NCI-H2196 treated with DMSO at 0.1 percent for 48 hours (cell line): ENCODE results near the gene PSKH1.

ENCODE experiments used
- DNase-seq: peaks from one replicate; lab custom pipeline; 2025; ENCODE audit not compliant: unreplicated experiment; lab: John Stamatoyannopoulos, UW

Gene PSKH1

GRCh38 chr16:67939507-67940445, 46.7 kb downstream of the PSKH1 start:
- no peak for DNase-seq

GRCh38 chr16:67940446-67941089, 47.5 kb downstream of the PSKH1 start:
- no peak for DNase-seq

- DNase-seq, result no peak
Observed at GRCh38 chr16:67941469-67942199, 48.6 kb downstream of the PSKH1 start.

- DNase-seq, result no peak
Observed at GRCh38 chr16:67942200-67942509, 49.1 kb downstream of the PSKH1 start.

- no peak for DNase-seq
Observed at GRCh38 chr16:67942510-67943255, 49.6 kb downstream of the PSKH1 start.

- DNase-seq, result no peak
Observed at GRCh38 chr16:67943256-67943618, 50.2 kb downstream of the PSKH1 start.

GRCh38 chr16:67943619-67944504, 50.8 kb downstream of the PSKH1 start, which contains the start of gene LCAT:
Gene LCAT (minus strand): TSS chr16:67944120. CDS start chr16:67944101, 19 bp downstream.
- DNase-seq, result no peak

GRCh38 chr16:67944690-67945391, 51.8 kb downstream of the PSKH1 start:
- DNase-seq, result no peak

GRCh38 chr16:67945392-67945933, 52.4 kb downstream of the PSKH1 start:
- DNase-seq, result no peak

- no peak for DNase-seq
Observed at GRCh38 chr16:67946128-67946569, 53.1 kb downstream of the PSKH1 start.

- no peak for DNase-seq
Observed at GRCh38 chr16:67946966-67947558, 54.0 kb downstream of the PSKH1 start.

GRCh38 chr16:67948015-67948414, 55.0 kb downstream of the PSKH1 start:
- no peak for DNase-seq

GRCh38 chr16:67949645-67950044, 56.6 kb downstream of the PSKH1 start:
- no peak for DNase-seq

GRCh38 chr16:67950335-67950843, 57.3 kb downstream of the PSKH1 start:
- no peak for DNase-seq

GRCh38 chr16:67951485-67951884, 58.4 kb downstream of the PSKH1 start:
- no peak for DNase-seq

- no peak for DNase-seq
Observed at GRCh38 chr16:67953641-67954375, 60.8 kb downstream of the PSKH1 start.

GRCh38 chr16:67954421-67955196, 61.6 kb downstream of the PSKH1 start:
- DNase-seq, result no peak
